SK-N-DZ (cell line): Measurements from ENCODE around the gene CYP27B1.
"Not testable (repeated sequence)": the region's sequence is repeated elsewhere in the genome, so short reads cannot be mapped to it uniquely, and the experiment has no call there.

ENCODE experiments used
- DNase-seq: peaks from one replicate; pipeline ENCODE4 v3.0.0-alpha.2; 2015; ENCODE audit warnings: low spot score

CYP27B1 gene

GRCh38 chr12:57783466-57783801 is 16.6 kb upstream of the CYP27B1 start:
- DNase-seq, result no peak

- DNase-seq, result peak; percentile 91
Observed at GRCh38 chr12:57782608-57783465, 16.0 kb upstream of the CYP27B1 start, which contains the start of gene TSFM. TSFM (plus strand) TSS chr12:57782787; CDS start chr12:57782802, 15 bp downstream.

- no peak for DNase-seq
Observed at GRCh38 chr12:57782243-57782607, 15.3 kb upstream of the CYP27B1 start.

GRCh38 chr12:57781801-57782200 is 14.9 kb upstream of the CYP27B1 start:
- DNase-seq, result no peak

GRCh38 chr12:57781244-57781643 is 14.4 kb upstream of the CYP27B1 start:
- no peak for DNase-seq

- no peak for DNase-seq
Observed at GRCh38 chr12:57780284-57780897, 13.5 kb upstream of the CYP27B1 start.

- DNase-seq, result no peak
Observed at GRCh38 chr12:57779736-57780135, 12.9 kb upstream of the CYP27B1 start.

- no peak for DNase-seq
Observed at GRCh38 chr12:57777911-57778310, 11.0 kb upstream of the CYP27B1 start.

GRCh38 chr12:57777367-57777766 is 10.5 kb upstream of the CYP27B1 start:
- DNase-seq, result no peak

- DNase-seq, result no peak
Observed at GRCh38 chr12:57776247-57776587, 9.3 kb upstream of the CYP27B1 start.

GRCh38 chr12:57775563-57776246 is 8.8 kb upstream of the CYP27B1 start:
- DNase-seq, result no peak

- no peak for DNase-seq
Observed at GRCh38 chr12:57775044-57775443, 8.2 kb upstream of the CYP27B1 start.

GRCh38 chr12:57774634-57775033 is 7.8 kb upstream of the CYP27B1 start:
- not testable (repeated sequence) for DNase-seq

GRCh38 chr12:57772429-57773322 is 5.8 kb upstream of the CYP27B1 start, which contains the start of gene EEF1AKMT3:
EEF1AKMT3 (plus strand) TSS chr12:57772614; CDS start chr12:57772725, 111 bp downstream.
- DNase-seq, result no peak

- DNase-seq, result peak; percentile 98
Observed at GRCh38 chr12:57771873-57772428, 5.1 kb upstream of the CYP27B1 start, which contains the start of gene METTL1. METTL1 (minus strand) TSS chr12:57772105; CDS start chr12:57772083, 22 bp downstream.

- peak; percentile 93 for DNase-seq
Observed at GRCh38 chr12:57771236-57771872, 4.5 kb upstream of the CYP27B1 start.

GRCh38 chr12:57770734-57771133 is 3.9 kb upstream of the CYP27B1 start:
- peak; percentile 8 for DNase-seq

- peak; percentile 4 for DNase-seq
Observed at GRCh38 chr12:57769594-57769993, 2.7 kb upstream of the CYP27B1 start.

GRCh38 chr12:57767876-57768275 is 998 bp upstream of the CYP27B1 start:
- DNase-seq, result no peak

- no peak for DNase-seq
Observed at GRCh38 chr12:57767305-57767698, 424 bp upstream of the CYP27B1 start.
